ENCODE data around the gene DOCK9. TPM values are rescaled to one million over a fixed set of nuclear protein-coding genes. Genes with fewer than 3 reads are reported as not detected.
A peak's percentile ranks its signal among the peaks of the same experiment; 100 is the strongest.

The DOCK9 gene
- total RNA-seq, 2 experiments from 2014 or later, result 102 to 107 TPM

DNA sequence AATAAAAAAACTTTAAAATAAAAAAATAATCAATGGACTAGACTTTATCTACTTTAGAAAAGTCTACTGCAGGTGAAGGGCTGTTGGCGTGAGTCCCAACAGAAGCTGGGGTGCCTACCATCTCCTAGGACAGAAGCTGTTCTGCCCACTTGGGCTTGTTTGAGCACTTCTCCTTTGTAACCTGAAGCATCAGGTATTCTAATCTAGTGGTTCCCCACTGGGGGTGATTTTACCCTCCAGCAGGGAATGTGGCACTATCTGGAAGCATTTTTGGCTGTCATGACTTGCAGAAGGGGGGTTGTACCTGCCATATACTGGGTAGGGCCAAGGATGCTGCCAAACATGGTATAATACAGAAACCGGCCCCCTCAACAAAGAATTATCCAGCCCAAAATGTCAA lies 16.2 kb upstream of the DOCK9 start:
- no peak overlapping the region for H3K27ac Mint-ChIP-seq
- POLR2A ChIA-PET, result no interaction called here
- ATAC-seq (ENCODE audit: low read depth) (no peak), DNase-seq (no peak)
- H3K4me3 Mint-ChIP-seq, result no peak overlapping the region
- no peaks in the 10 kb centered on the region for H3K27me3 Mint-ChIP-seq
- H3K9me3 Mint-ChIP-seq, result peaks cover 3% of the 10 kb centered on the region
- peaks cover 15% of the 10 kb centered on the region for H3K36me3 Mint-ChIP-seq
- H3K4me1 Mint-ChIP-seq, result peaks cover 34% of the 10 kb centered on the region

DNA sequence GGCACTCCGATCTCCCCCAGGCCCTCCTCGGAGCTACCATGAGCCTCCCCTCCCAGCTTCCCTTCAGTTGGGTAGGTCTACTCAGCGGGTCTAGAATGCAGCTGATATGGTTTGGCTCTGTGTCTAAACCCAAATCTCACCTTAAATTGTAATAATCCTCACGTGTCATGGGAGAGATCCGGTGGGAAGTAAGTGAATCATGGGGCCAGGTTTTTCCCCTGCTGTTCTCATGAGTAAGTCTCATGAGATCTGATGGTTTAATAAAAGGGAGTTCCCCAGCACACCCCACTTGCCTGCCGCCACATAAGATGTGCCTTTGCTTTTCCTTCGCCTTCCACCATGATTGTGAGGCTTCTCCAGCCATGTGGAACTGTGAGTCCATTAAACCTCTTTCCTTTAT lies 14.5 kb upstream of the DOCK9 start:
- Mint-ChIP-seq H3K36me3 (peaks cover 12% of the 10 kb centered on the region), H3K27ac (no peak overlapping the region), H3K27me3 (no peaks in the 10 kb centered on the region), H3K9me3 (peaks cover 3% of the 10 kb centered on the region), H3K4me1 (peaks cover 23% of the 10 kb centered on the region), H3K4me3 (no peak overlapping the region)
- DNase-seq (no peak), ATAC-seq (ENCODE audit: low read depth) (no peak)
- POLR2A ChIA-PET, result interaction anchor here (0.6 kb wide), 1 partner anchor 116 kb away, joined by 4 read pairs; no protein-coding TSS in a partner anchor

DNA sequence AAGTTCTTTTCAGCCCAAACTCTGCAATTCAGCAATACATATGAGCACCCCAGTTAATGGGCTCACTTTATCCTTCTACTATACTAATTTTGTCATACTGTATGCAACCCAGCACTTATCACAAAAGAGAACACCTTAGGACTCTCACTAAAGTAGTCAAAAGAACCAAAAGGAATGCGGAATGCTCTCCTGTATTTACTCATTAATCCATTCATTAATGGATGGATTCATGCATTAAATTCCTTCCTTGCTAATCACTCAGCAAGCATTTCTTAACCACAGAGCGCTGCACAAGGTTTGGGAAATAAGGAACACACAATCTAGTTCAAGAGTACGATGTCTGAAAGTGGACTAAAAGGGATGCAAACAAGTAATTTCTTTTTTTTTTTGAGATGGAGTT lies 12.8 kb upstream of the DOCK9 start:
- Mint-ChIP-seq H3K36me3 (peaks cover 12% of the 10 kb centered on the region), H3K27me3 (no peaks in the 10 kb centered on the region), H3K4me1 (peaks cover 19% of the 10 kb centered on the region), H3K27ac (no peak overlapping the region), H3K4me3 (no peak overlapping the region), H3K9me3 (peaks cover 3% of the 10 kb centered on the region)
- POLR2A ChIA-PET, result no interaction called here
- ATAC-seq (ENCODE audit: low read depth) (no peak), DNase-seq (no peak)

DNA sequence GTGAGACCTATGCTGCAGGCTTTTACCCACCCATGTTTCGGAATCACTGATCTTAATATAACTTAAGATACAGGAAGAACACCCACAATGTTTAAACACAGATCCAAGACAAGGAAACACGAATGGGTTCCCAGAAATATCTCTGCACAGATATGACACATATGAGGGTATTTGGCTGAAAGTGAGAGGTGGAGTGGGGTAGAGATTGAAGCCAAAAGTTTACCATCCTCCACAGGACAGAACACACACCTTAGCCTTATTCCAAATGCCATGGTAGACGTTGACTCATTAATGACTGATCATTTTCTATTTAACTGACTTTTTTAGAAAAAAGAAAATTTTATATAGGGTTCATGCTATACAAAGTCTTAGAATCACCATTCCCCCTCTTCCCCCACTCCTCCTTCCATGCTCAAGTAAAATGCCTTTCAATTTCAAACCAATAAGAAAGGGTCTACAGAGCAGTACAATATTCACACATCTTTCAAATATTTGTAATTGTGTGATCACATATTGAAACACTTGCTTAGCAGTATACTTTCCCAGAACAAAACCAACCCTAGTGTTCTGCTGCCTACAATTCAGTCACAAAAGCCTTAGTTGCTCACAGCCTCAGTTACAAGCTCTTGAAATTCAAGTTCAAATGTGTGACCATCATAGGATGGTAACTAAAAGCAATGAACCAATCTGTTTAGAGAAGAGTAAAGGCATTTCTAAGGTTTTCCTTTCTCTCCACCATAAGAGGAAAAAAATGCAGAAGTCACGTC lies 11.8 kb upstream of the DOCK9 start:
- ATAC-seq (ENCODE audit: low read depth) (no peak), DNase-seq (no peak)
- H3K36me3 Mint-ChIP-seq, result peaks cover 12% of the 10 kb centered on the region
- H3K9me3 Mint-ChIP-seq, result peaks cover 3% of the 10 kb centered on the region
- peaks cover 16% of the 10 kb centered on the region for H3K4me1 Mint-ChIP-seq
- no peak overlapping the region for H3K27ac Mint-ChIP-seq
- no peak overlapping the region for H3K4me3 Mint-ChIP-seq
- no peaks in the 10 kb centered on the region for H3K27me3 Mint-ChIP-seq
- POLR2A ChIA-PET, result no interaction called here

DNA sequence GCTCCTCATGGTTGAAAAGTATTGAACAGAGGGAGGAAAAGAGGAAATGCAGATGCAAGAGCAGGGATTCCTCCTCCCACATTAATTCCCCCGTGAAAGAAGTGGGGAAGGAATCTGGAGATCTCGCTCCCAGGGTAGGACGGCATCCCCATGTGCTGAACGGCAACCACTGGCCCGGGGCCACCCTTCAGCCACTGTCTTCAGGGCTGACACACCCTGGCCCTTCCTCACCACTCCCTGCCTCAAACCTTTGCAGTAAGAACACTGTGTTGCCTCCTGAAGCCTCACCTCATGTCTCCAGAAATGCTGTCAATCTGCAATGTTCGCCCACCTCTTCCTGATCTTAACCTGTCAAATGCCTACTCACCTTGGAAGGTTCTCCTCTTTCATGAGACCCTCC lies 10.9 kb upstream of the DOCK9 start:
- Mint-ChIP-seq H3K4me3 (no peak overlapping the region), H3K9me3 (peaks cover 3% of the 10 kb centered on the region), H3K27ac (no peak overlapping the region), H3K27me3 (no peaks in the 10 kb centered on the region), H3K4me1 (peaks cover 20% of the 10 kb centered on the region), H3K36me3 (peaks cover 12% of the 10 kb centered on the region)
- DNase-seq, result no peak
- POLR2A ChIA-PET, result no interaction called here
- ATAC-seq (ENCODE audit: low read depth), result no peak

DNA sequence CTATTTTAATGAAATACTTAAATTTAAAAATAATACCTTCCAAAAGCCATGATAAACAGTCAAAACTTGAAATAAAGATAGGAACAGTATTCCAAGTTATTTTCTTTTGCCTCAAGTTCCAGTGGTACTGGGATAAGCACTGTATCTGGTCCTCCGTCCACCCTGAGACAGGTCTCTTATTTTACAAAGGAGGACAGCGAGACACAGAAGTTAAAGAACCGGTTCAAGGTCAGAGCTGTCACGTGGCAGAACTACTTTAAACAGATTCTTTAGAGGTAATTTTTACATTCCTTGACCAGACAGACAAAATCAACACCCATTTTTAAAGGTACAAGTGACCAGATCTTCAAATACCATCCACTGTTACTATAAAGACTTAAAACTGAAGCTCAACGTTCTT lies 10.4 kb upstream of the DOCK9 start:
- Mint-ChIP-seq H3K36me3 (peaks cover 12% of the 10 kb centered on the region), H3K27me3 (no peaks in the 10 kb centered on the region), H3K4me1 (peaks cover 19% of the 10 kb centered on the region), H3K27ac (no peak overlapping the region), H3K4me3 (no peak overlapping the region), H3K9me3 (peaks cover 3% of the 10 kb centered on the region)
- no peak for DNase-seq
- ATAC-seq (ENCODE audit: low read depth), result no peak
- POLR2A ChIA-PET, result no interaction called here

DNA sequence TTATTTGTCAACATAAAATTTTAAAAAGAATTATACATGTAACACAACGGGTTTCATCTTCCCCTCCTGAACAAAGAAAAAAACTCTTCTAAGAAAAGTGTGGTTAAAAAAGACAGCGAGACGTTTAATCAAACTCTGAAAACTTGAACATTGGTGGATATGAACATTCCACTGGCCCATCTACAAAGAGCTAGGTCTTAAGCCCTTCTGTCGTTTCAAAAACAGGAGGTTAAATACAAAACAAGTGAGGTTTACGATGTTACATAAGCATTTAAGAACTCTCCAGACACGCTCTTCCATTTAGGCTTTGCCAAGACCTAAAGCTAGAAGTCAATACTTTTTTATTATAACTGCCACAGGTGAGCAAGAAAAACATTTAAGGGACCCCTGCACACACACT lies 9.4 kb upstream of the DOCK9 start:
- H3K9me3 Mint-ChIP-seq, result peaks cover 3% of the 10 kb centered on the region
- DNase-seq (no peak), ATAC-seq (ENCODE audit: low read depth) (no peak)
- no peak overlapping the region for H3K27ac Mint-ChIP-seq
- H3K36me3 Mint-ChIP-seq, result peaks cover 14% of the 10 kb centered on the region
- POLR2A ChIA-PET, result no interaction called here
- H3K27me3 Mint-ChIP-seq, result no peaks in the 10 kb centered on the region
- peaks cover 25% of the 10 kb centered on the region for H3K4me1 Mint-ChIP-seq
- no peak overlapping the region for H3K4me3 Mint-ChIP-seq

DNA sequence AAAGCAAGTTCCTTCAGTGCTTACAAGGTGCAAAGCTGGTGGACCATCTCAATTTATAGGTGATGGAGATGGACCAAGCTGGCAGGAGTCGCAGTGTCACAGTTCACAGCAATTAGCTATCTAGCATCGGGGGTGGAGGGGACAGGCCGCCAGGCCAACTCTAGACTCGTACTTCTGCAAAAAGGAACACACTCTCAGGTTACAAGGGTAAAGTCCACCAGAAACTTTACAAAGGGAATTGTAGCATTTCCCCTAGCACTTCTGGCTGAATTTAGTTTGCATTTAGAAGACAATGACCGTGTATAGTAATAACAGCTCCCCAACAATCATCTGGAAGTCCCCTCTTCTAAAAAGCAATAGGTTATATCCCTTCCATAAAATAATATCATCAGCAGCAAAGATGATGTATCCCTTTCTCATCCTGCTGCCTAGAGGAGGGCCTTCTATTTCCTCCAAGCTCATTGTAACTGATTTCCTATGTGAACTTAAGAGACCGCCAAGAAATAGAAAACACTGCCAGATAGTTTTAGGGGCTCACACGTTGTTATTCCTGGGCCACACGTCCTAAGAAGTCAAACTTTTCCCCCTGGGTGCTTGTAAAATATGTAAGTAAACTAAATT lies 8.5 kb upstream of the DOCK9 start:
- Mint-ChIP-seq H3K27ac (no peak overlapping the region), H3K27me3 (no peaks in the 10 kb centered on the region), H3K9me3 (peaks cover 3% of the 10 kb centered on the region), H3K4me1 (peaks cover 34% of the 10 kb centered on the region), H3K4me3 (no peak overlapping the region), H3K36me3 (peaks cover 18% of the 10 kb centered on the region)
- ATAC-seq (ENCODE audit: low read depth), result no peak
- POLR2A ChIA-PET, result no interaction called here
- no peak for DNase-seq

DNA sequence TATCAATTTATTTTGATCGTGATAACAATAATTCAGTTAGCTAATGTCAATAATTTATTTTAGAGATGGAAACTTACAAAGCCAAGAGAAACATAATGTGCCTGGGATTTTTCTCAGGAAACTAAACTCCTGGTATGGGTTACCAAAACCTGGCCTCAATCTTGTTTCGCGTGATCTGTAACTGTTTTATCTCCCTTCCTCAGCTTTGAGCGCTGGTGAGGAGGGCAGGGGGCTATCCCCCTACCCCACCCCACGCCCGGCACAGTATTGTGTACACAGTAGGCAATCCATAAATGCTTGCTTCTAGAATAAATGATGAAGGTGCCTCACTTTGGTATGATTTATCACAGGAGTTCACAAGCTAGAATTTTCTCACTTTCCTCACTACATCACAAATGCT lies 7.7 kb upstream of the DOCK9 start:
- H3K27ac Mint-ChIP-seq, result no peak overlapping the region
- H3K27me3 Mint-ChIP-seq, result no peaks in the 10 kb centered on the region
- H3K9me3 Mint-ChIP-seq, result peaks cover under 1% of the 10 kb centered on the region
- no peak overlapping the region for H3K4me3 Mint-ChIP-seq
- peaks cover 34% of the 10 kb centered on the region for H3K4me1 Mint-ChIP-seq
- H3K36me3 Mint-ChIP-seq, result peaks cover 17% of the 10 kb centered on the region
- ATAC-seq (ENCODE audit: low read depth) (no peak), DNase-seq (no peak)
- POLR2A ChIA-PET, result no interaction called here

DNA sequence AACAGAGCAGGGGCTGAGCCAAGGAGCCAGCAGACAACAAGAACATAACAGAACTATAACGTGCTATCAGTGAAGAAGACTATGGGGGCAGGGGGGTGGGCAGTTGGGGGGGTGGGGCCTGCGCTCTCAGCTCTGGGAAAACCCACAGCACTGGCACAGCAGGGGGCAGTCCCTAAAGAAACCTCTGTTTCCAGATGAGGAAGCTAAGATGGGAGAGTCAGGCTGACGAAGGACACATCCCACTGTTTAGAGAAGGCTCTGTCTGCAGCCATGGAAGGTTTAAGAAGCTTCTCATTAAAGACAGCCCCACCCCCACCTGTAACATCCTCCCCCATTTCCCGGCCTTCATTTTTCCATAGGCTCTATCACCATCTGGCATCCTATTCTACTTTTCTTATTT lies 7.1 kb upstream of the DOCK9 start:
- Mint-ChIP-seq H3K27ac (no peak overlapping the region), H3K4me3 (no peak overlapping the region), H3K27me3 (no peaks in the 10 kb centered on the region), H3K36me3 (peaks cover 11% of the 10 kb centered on the region), H3K9me3 (no peaks in the 10 kb centered on the region), H3K4me1 (peaks cover 34% of the 10 kb centered on the region)
- ATAC-seq (ENCODE audit: low read depth), result no peak
- DNase-seq, result no peak
- POLR2A ChIA-PET, result no interaction called here

DNA sequence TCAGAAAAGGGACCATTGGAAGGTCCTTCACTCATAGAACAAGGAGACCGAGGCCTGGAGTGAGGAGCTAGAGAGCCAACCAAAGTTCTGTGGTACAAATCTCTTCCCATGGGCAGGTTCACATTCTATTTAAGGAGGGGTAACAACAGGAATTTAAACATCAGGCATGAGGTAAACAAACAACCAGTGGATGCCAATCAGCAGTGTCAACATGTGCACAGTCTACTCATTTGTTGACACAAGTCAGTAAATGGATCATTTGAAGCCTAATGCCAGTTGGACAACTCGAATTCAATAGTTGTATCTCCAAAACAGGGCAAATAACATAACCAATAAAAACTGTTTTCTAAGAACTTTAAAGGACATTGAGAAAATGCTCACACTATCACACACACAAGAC lies 6.3 kb upstream of the DOCK9 start:
- DNase-seq (no peak), ATAC-seq (ENCODE audit: low read depth) (no peak)
- peaks cover 34% of the 10 kb centered on the region for H3K4me1 Mint-ChIP-seq
- H3K36me3 Mint-ChIP-seq, result peaks cover 8% of the 10 kb centered on the region
- no peak overlapping the region for H3K4me3 Mint-ChIP-seq
- POLR2A ChIA-PET, result no interaction called here
- no peak overlapping the region for H3K27ac Mint-ChIP-seq
- no peaks in the 10 kb centered on the region for H3K27me3 Mint-ChIP-seq
- no peaks in the 10 kb centered on the region for H3K9me3 Mint-ChIP-seq

DNA sequence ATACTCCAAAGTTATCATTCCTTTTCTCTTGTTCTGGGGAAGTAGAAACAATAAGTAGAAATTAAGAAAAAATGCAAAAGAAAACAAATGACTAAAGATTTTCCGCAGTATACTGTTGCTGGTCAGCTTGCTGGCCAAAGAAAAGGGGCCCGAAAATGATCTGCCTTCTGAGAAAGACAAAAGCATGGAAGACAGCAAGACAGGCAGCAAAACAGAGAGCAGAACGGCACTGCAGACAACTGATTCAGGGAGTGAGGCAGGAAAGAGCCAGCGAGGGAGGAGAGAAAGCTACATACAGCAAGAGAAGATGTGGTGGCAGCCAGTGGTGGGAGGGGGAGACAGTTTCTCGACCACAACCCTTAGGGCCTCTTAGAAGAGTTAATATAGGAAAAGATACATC lies 5.3 kb upstream of the DOCK9 start:
- Mint-ChIP-seq H3K4me1 (peaks cover 36% of the 10 kb centered on the region), H3K36me3 (peaks cover 8% of the 10 kb centered on the region), H3K9me3 (no peaks in the 10 kb centered on the region), H3K27ac (no peak overlapping the region), H3K27me3 (no peaks in the 10 kb centered on the region), H3K4me3 (no peak overlapping the region)
- no peak for ATAC-seq (ENCODE audit: low read depth)
- no peak for DNase-seq
- POLR2A ChIA-PET, result no interaction called here

DNA sequence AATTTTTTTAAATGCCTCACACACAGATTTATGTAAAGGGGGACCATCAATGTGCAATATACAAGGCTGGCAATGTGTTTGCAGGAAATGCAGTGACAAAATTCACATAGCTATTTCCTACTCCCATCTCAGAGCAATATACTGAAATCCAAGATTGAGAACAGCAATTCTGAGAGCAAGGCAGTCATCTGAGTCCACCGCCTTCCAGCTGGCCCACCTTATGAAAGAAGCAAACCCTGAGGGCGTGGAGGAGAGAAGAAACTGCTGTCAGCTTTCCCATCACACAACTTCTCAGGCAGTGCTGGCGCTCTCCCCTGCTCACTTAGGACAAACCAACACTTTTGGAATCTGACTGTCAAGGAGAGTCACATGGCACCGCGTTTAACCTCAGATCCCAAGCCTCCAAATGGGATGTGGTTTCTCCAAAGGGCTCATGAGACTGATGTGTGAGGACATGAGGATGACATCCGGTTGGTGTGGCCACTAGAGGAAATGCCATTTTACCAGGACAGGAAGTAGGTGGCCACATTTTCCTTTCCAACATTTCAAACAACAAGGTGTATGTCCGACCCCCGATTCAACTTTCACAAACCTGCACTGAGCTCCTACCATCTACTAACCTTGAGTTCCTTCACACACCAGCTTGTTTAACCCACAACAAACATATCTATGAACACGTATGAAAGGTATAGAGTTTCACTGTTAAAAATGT lies 3.7 kb upstream of the DOCK9 start:
- POLR2A ChIA-PET, result interaction anchor here (0.8 kb wide), 1 partner anchor 70 kb away, joined by 3 read pairs; no protein-coding TSS in a partner anchor
- Mint-ChIP-seq H3K9me3 (no peaks in the 10 kb centered on the region), H3K4me1 (peaks cover 31% of the 10 kb centered on the region), H3K27ac (peak overlapping the region; percentile 65), H3K4me3 (peak overlapping the region; percentile 56), H3K36me3 (peaks cover 8% of the 10 kb centered on the region), H3K27me3 (no peaks in the 10 kb centered on the region)
- no peak for DNase-seq
- peak; percentile 79 for ATAC-seq (ENCODE audit: low read depth)
